Measurements from ENCODE around the gene FRMD4B.

FRMD4B gene

GRCh38 chr3:69204315-69204957, 181.5 kb downstream of the FRMD4B start:
- FAIRE-seq: no peak
- DNase-seq (ENCODE audit: insufficient read length, low spot score): no peak

GRCh38 chr3:69203631-69204314, 182.1 kb downstream of the FRMD4B start:
- FAIRE-seq (no peak), DNase-seq (ENCODE audit: insufficient read length, low spot score) (no peak)
- TF ChIP-seq POLR2A (IDR thresholded peaks at IDR 0.05; ENCODE audit: low read depth, low read length): no peak

More at GRCh38 chr3:69204315-69204957, 181.5 kb downstream of the FRMD4B start:
- no peak for TF ChIP-seq POLR2A (IDR thresholded peaks at IDR 0.05; ENCODE audit: low read depth, low read length)

DNA sequence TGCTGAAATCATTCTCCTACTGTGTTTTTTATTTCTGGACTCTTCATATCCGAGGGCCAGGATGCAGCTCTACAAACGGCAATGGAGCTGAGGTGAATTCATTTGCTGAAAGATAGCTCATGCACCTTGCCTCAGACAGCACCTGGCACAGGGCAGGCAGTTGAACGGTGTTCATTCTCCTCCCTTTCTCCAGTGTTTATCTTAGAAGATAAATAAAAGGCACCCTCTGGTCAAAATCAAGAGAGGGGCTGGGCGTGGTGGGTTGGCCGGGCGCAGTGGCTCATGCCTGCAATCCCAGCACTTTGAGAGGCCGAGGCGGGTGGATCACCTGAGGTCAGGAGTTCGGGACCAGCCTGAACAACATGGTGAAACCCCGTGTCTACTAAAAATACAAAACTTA, 184.2 kb downstream of the FRMD4B start:
- no peak for DNase-seq (ENCODE audit: insufficient read length, low spot score)
- no peak for FAIRE-seq
- no peak for TF ChIP-seq POLR2A (IDR thresholded peaks at IDR 0.05; ENCODE audit: low read depth, low read length)

- FAIRE-seq (peak; percentile 78), DNase-seq (ENCODE audit: insufficient read length, low spot score) (no peak)
- no peak for TF ChIP-seq POLR2A (IDR thresholded peaks at IDR 0.05; ENCODE audit: low read depth, low read length)
Measured at GRCh38 chr3:69200384-69201068, 185.4 kb downstream of the FRMD4B start.

GRCh38 chr3:69199942-69200341, 185.9 kb downstream of the FRMD4B start:
- no peak for TF ChIP-seq POLR2A (IDR thresholded peaks at IDR 0.05; ENCODE audit: low read depth, low read length)
- DNase-seq (ENCODE audit: insufficient read length, low spot score): no peak
- FAIRE-seq: no peak

DNA sequence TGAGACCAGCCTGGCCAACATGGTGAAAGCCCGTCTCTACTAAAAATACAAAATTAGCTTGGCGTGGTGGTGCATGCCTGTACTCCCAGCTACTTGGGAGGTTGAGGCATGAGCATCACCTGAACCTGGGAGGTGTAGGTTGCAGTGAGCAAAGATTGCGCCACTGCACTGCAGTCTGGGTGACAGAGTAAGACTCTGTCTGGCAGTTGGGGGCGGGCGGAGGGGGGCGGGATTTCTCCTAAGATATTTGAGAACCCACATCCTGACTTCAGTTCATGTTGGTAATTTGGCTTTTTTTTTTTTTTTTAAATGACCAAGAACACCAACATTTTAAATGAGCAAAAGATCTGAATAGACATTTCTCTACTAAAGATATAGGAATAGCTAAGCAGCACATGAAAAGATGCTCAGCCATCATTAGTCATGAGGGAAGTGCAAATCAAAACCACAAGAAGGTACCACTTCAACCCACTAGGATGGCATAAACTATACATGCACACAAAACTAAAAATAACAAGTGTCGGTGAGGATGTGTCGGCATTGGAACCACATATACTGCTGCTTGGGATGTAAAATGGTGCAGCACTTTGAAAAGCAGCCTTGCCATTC, 187.9 kb downstream of the FRMD4B start:
- DNase-seq (ENCODE audit: insufficient read length, low spot score) (no peak), FAIRE-seq (peak; percentile 36)
- no peak for TF ChIP-seq POLR2A (IDR thresholded peaks at IDR 0.05; ENCODE audit: low read depth, low read length)

DNA sequence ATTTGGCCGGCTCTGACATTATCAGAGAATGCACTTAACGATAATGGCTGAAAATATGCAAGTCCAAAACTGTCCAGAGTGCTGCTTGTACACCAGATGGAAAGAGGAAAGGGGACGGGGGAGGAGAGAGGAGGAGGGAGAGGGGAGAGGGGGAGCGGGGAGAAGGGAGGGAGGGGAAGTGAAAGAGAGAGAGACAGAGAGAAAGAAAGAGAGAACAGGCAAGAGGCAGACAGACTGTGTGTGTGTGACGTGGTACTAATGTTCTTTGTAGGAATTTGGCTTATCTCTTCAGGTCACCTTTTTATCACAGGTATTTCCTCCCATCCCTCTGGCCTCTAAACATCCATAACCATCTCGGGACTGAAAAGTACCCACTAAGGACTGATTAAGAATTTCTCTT, 188.4 kb downstream of the FRMD4B start:
- no peak for TF ChIP-seq POLR2A (IDR thresholded peaks at IDR 0.05; ENCODE audit: low read depth, low read length)
- FAIRE-seq: no peak
- no peak for DNase-seq (ENCODE audit: insufficient read length, low spot score)

DNA sequence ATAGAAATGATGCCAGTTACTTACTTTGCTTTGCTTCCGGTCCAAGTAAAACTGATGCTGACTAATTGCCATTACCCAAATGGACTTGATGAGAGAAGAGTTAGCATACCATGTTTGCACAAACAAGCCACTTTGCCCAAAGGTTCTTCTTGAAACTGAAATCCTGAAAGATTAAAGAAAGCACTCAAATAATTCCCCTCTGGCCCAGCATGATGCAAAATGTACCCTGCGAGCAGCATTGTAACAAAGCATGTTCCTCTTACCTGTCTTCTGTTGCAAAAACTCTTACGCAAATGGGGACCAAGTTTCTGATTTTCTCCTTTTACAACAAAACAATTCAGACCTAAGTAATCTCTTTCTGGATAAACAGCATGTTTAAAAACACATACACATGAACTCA, 189.0 kb downstream of the FRMD4B start:
- TF ChIP-seq POLR2A (IDR thresholded peaks at IDR 0.05; ENCODE audit: low read depth, low read length): no peak
- DNase-seq (ENCODE audit: insufficient read length, low spot score): no peak
- no peak for FAIRE-seq

DNA sequence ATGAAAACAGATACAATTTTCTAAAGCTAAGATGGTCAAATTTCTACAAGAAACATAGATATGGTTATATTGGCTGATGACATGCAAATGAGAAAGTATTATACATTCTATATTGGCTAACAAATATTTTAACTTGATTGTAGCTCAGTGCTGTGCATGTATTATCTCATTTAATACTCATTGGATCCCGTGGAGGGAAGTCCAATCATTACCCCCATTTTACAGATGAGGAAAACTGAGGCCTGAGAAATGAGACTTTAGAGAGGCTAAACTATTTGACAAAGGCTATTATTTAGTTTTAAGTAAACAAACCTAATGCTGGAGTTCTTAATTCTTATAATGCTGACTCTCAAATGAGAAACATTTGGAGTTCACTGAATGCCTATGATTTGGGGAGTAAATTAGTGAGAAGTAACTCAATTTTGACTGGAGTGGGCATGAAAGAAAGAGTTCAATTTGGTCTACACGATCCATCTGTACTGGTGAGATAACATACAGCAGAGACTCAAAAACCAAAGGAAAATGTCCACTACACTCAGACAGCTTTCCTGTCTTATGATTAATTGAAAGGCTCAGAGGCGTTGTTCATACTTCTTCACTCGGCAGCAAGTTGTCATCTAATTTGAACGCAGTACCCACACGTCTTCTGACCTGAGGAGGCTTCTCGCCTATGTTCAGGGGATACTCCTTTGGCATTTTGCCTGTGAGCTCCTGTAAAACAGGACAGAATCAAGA, 191.3 kb downstream of the FRMD4B start:
- TF ChIP-seq POLR2A (IDR thresholded peaks at IDR 0.05; ENCODE audit: low read depth, low read length): no peak
- FAIRE-seq (no peak), DNase-seq (ENCODE audit: insufficient read length, low spot score) (no peak)

- DNase-seq (ENCODE audit: insufficient read length, low spot score) (no peak), FAIRE-seq (peak; percentile 6)
- TF ChIP-seq POLR2A (IDR thresholded peaks at IDR 0.05; ENCODE audit: low read depth, low read length): no peak
Measured at GRCh38 chr3:69193749-69194148, 192.1 kb downstream of the FRMD4B start.

DNA sequence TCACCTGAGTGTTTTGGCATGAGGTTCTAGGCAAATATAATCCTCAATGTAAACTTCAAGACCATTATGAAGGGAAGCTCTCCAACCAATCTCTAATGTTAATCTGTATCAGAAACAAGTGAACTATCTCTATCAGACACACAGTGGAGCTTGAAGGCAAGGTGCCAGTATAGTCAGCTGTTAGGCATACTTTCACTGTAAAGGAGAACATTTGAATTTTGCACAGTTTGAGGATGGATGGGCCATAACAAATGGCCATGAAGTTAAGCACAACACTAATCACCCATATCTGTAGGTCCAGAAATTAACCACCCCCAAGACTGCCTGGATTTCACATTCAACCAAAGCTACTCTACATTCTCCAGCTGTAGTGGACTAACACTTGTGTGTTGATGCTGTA, 194.4 kb downstream of the FRMD4B start:
- DNase-seq (ENCODE audit: insufficient read length, low spot score) (no peak), FAIRE-seq (no peak)
- no peak for TF ChIP-seq POLR2A (IDR thresholded peaks at IDR 0.05; ENCODE audit: low read depth, low read length)

DNA sequence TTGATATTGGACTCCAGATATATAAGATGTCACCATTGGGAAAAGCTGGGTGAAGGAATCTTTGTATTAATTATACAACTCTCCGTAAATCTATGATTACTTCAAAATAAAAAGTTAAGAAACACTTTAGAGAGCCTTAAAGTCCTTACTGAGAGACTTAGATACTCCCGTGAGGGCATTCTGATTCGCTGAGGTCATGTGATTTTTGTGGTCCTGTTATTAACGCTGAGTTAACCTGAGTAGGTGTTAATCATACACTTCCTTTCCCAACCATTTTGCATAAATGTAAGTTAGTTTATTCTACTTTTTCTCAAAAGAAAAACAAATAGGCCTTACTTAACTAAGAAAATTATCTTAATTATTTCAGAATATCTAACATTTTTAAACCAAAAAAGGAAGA, 196.4 kb downstream of the FRMD4B start:
- TF ChIP-seq POLR2A (IDR thresholded peaks at IDR 0.05; ENCODE audit: low read depth, low read length): no peak
- no peak for FAIRE-seq
- no peak for DNase-seq (ENCODE audit: insufficient read length, low spot score)

- DNase-seq (ENCODE audit: insufficient read length, low spot score): no peak
- TF ChIP-seq POLR2A (IDR thresholded peaks at IDR 0.05; ENCODE audit: low read depth, low read length): no peak
- FAIRE-seq: no peak
Measured at GRCh38 chr3:69186575-69187093, 199.3 kb downstream of the FRMD4B start.

Measured in H54 (cell line).